CD4-positive, alpha-beta T cell treated with Interferon gamma for 1 hour (primary cell): ENCODE results near the gene C10orf67.
"Not testable (repeated sequence)": the region's sequence is repeated elsewhere in the genome, so short reads cannot be mapped to it uniquely, and the experiment has no call there.

Experiments used
- DNase-seq: peaks from one replicate; pipeline ENCODE4 v3.0.0-alpha.2; 2020

C10orf67 gene

GRCh38 chr10:23262928-23263327 is 81.7 kb downstream of the C10orf67 start:
- no peak for DNase-seq

DNA sequence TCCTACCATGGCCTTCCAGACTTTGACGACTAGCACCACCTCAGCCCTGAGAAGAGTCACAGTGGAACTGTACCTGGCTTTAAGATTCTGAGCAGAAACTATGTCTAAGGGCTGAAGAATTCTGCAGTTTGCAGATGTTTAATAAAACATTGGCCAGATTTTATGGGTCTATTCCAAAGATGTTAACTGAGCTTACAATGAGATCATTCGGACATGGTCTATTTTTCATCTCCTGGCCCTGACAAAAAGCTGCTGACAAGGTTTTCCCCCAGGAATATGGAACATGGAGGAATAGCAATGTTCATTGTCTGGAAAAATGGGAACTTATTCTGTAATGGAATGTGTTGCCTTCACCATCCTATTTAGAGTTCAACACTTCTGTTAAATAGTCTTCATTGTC is 86.1 kb downstream of the C10orf67 start:
- DNase-seq, result no peak

- DNase-seq, result no peak
Observed at GRCh38 chr10:23253780-23254179, 90.8 kb downstream of the C10orf67 start.

GRCh38 chr10:23252859-23253258 is 91.7 kb downstream of the C10orf67 start:
- DNase-seq, result not testable (repeated sequence)

DNA sequence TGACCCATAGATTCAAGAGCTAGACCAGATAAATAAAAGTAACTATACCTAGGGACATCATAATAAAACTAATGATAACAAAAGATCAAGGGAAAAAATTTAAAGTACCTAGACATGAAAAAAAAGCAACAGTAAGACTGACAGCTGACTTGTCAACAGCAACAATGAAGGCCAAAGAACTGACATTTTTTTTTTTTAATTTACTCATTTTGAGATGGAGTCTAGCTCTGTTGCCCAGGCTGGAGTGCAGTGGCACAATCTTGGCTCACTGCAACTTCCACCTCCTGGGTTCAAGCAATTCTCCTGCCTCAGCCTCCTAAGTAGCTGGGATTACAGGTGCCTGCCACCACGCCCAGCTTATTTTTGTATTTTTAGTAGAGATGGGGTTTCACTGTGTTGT is 102.8 kb downstream of the C10orf67 start:
- DNase-seq, result not testable (repeated sequence)

GRCh38 chr10:23238015-23238414 is 106.6 kb downstream of the C10orf67 start:
- DNase-seq, result no peak

GRCh38 chr10:23230582-23230981 is 114.0 kb downstream of the C10orf67 start:
- no peak for DNase-seq

GRCh38 chr10:23217471-23217870 is 127.1 kb downstream of the C10orf67 start:
- no peak for DNase-seq

DNA sequence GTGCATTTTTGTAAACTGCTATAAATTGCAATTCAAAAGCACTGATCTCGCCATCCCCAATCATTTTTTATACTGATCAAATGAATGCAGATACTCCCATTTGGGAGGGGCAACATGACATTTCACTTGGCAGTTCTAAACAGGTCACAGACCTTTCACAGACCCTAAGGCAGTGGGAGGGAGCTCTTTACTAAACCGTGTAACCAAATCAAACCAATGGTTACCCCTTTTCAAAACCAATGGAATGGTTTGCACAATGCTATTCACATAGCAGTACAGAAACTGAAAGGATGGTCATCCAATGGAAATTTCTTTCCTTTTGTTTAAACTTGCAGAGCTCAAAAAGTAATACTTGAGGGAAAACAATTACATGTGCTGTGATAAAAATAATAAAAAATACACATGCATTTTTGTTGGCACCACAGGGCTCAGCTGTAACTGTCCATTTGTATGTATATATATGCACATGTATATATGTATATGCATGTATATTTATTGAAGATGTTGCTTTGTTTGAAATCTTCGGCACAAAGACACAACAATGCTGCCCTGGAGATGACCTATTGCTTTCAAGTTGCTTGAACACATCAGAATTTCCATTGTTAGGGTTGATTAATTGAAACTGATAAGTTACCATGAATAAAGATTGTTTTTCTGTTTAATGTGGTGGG is 138.5 kb downstream of the C10orf67 start:
- DNase-seq, result no peak

DNA sequence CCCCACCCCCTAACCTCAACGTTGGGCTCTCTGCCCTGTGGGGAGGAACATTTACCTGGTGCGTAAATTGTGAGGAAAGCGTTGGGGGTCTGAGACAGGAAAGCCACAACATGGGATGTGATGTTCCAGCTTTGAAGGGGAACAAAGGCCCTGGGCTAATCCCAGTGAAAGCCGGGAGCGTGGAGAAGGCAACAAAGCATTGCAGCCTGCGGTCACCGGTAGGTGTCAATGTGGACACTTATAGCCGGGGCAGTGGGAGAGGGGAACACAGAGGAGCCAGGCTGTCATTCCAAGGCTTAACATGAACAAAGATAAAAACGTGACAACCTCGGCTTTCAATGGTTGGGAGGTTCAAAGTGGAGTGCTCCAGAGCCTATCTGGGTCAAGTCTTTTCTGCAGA is 139.8 kb downstream of the C10orf67 start:
- no peak for DNase-seq

- no peak for DNase-seq
Observed at GRCh38 chr10:23203369-23204325, 140.9 kb downstream of the C10orf67 start.

GRCh38 chr10:23202779-23203178 is 141.8 kb downstream of the C10orf67 start:
- no peak for DNase-seq

- no peak for DNase-seq
Observed at GRCh38 chr10:23201837-23202236, 142.8 kb downstream of the C10orf67 start.

GRCh38 chr10:23200997-23201652 is 143.5 kb downstream of the C10orf67 start:
- no peak for DNase-seq

DNA sequence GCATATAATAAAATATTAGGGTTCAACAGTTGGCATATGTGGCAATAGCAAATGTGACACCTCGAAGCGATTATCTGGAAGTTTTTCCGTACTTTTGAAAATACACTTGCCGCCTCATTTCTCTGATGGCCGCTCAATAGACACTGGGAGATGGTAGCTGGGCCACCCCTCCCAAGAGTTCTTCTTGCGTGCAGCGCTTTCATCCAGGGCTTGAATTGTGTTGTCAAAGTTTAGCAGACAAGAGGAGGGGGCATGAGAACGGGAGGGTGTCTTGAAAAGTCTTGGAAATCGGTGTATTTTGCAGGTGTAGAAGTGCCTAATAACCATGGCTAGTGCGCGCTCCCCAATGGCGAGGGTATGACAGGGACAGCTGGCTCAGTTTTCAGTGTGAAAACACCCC is 144.0 kb downstream of the C10orf67 start:
- no peak for DNase-seq

DNA sequence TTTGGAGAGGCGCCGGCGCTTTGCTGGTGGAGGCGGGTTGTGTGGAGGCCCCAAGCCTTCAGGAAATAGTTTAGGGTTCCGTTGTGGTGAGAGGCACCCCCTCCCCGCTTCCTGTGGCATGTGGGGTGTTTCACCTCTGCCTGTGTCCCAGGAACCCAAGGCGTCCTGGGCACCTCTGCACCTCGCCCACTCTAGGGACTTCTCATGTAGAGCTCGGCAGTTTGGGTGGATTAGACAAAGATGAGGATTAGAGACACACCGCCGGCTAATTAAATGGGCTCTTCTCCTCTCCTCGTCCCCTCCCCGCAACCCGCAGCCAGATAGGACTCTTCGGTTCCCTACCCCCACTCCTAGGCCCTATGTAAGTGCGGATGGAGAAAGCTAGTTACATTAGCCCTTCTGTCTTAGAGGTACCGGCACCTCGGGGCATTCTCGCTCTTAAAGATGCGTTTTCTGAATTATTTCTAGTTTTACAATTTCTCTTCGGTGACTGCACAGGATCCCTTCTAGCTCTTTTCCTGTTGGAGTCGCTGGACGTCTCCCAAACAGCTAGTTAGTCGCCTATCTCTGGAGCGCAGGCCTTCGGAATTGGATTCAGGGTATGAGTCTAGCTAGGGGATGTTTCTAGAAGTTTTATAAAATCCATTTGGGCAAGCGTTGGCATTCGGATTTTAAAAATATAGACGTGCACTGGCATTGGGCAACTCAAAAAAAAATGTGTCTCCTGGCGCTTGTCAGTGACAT is 144.7 kb downstream of the C10orf67 start:
- DNase-seq, result no peak

- DNase-seq, result no peak
Observed at GRCh38 chr10:23198940-23199767, 145.4 kb downstream of the C10orf67 start.

- DNase-seq, result no peak
Observed at GRCh38 chr10:23198610-23198939, 146.0 kb downstream of the C10orf67 start.

DNA sequence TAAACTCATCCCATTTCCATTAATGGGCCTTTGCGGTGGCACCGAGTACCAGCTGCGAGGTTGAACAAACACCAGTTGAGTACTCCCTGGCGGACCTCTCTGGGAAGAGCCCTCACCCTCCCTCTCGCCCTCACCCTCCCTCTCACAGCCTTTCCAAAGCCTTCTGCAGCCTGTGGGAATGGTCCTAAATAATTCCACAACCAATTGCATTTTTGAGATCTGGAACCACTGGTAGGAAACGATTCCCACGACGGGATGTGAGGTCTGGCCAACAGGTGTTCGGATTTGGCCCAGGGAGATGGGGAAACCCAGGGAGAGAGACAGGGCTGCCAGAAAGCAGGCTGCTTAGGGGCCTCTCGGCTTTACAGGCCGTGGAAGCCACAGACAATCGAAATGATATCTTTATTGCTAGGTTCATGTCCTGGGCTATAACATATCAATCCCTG is 147.2 kb downstream of the C10orf67 start:
- no peak for DNase-seq

DNA sequence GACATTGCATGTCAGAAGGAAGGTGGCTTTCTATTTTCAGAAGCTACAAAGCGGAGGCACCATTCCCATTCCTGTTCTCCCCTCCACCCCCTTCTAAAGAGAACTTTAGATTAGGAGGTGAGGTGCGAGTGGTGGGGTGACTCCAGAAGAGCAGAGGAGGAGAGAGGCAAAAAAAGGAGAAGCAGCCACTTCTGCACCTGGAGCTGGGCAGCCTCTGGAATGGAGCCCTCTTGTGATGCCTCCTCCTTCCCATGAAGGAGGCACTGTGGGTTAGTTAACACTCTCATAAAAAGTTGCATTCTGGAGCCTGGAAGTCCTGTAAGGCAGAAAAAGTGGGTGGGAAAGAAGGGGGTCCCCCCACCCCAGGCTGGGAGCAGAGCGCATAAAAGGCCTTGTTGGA is 147.7 kb downstream of the C10orf67 start:
- DNase-seq, result no peak

GRCh38 chr10:23195846-23196600 is 148.6 kb downstream of the C10orf67 start:
- DNase-seq, result no peak
